OCI-LY7 (cell line): ENCODE results near the gene ITIH4. TPM values are rescaled to one million over a fixed set of nuclear protein-coding genes. Genes with fewer than 3 reads are reported as not detected.

ENCODE experiments used
- BruUV-seq: library from RNA; stranded (reverse); fragments of 400-500 nt; replicated peaks from 2 replicates; lab custom pipeline; 2021; lab: Mats Ljungman, UMichigan
- CTCF ChIA-PET: fragments of 300-600 bp; sonication (Branson Sonifier 250); formaldehyde crosslinking; loops from one replicate; lab custom pipeline; 2022; ENCODE audit warnings: antibody characterized with exemption; ENCODE audit not compliant: unreplicated experiment; lab: Charles Lee
- POLR2A ChIA-PET: fragments of 300-600 bp; sonication (Branson Sonifier 250); formaldehyde crosslinking; loops from one replicate; lab custom pipeline; 2022; ENCODE audit warnings: antibody characterized with exemption; lab: Charles Lee
- DNase-seq: peaks from one replicate; pipeline ENCODE4 v3.0.0-alpha.2; 2015; ENCODE audit warnings: low spot score
- H2AFZ ChIP-seq: fragments of 200-600 bp; sonication (generic), shearing (Covaris generic); 2 replicates; pipeline ENCODE4 v1.6.1; 2014; ENCODE audit warnings: mild to moderate bottlenecking, antibody characterized with exemption, low read length, moderate library complexity
- H3K27ac ChIP-seq: fragments of 200-600 bp; sonication (generic); 2 replicates; pipeline ENCODE4 v1.5.1; 2014; ENCODE audit warnings: mixed run types, low read depth, mild to moderate bottlenecking, moderate library complexity, low read length, inconsistent platforms; ENCODE audit not compliant: poor library complexity, severe bottlenecking
- H3K36me3 ChIP-seq: fragments of 200-600 bp; sonication (generic); 2 replicates; pipeline ENCODE4 v1.6.1; 2014; ENCODE audit warnings: mild to moderate bottlenecking, antibody characterized with exemption, low read length, moderate library complexity, mixed read lengths; ENCODE audit not compliant: insufficient read depth
- H3K4me1 ChIP-seq: fragments of 200-600 bp; sonication (generic); 2 replicates; pipeline ENCODE4 v1.5.1; 2014; ENCODE audit warnings: mild to moderate bottlenecking, low read length; ENCODE audit not compliant: insufficient read depth, poor library complexity, severe bottlenecking
- H3K4me2 ChIP-seq: fragments of 200-600 bp; sonication (generic); 2 replicates; pipeline ENCODE4 v1.6.1; 2014; ENCODE audit warnings: mild to moderate bottlenecking, low read length
- H3K4me3 ChIP-seq: fragments of 200-600 bp; sonication (generic); 2 replicates; pipeline ENCODE4 v1.5.1; 2014; ENCODE audit warnings: mild to moderate bottlenecking, low read depth, low read length; ENCODE audit not compliant: poor library complexity, severe bottlenecking
- H3K79me2 ChIP-seq: fragments of 200-600 bp; sonication (generic); 2 replicates; pipeline ENCODE4 v1.6.1; 2016; ENCODE audit warnings: low read depth, mild to moderate bottlenecking, low read length, moderate library complexity, mixed read lengths; ENCODE audit not compliant: insufficient read depth
- H3K9me2 ChIP-seq: fragments of 200-600 bp; sonication (generic); 2 replicates; pipeline ENCODE4 v1.6.1; 2016; ENCODE audit warnings: mild to moderate bottlenecking, low read length, mixed read lengths; ENCODE audit not compliant: insufficient read depth
- H3K9me3 ChIP-seq: fragments of 200-600 bp; sonication (generic); 2 replicates; pipeline ENCODE4 v1.6.1; 2014; ENCODE audit warnings: mild to moderate bottlenecking, mixed run types, low read length, mixed read lengths
- H4K20me1 ChIP-seq: fragments of 200-600 bp; sonication (generic); 2 replicates; pipeline ENCODE4 v1.6.1; 2014; ENCODE audit warnings: mild to moderate bottlenecking, antibody characterized with exemption, low read length, moderate library complexity, mixed read lengths; ENCODE audit not compliant: insufficient read depth
- CTCF ChIP-seq: fragments of 200-600 bp; sonication (generic); conservative IDR thresholded peaks from 2 replicates; pipeline ENCODE4 v1.5.1; 2014; ENCODE audit warnings: mild to moderate bottlenecking, antibody characterized with exemption, low read length, moderate library complexity, mixed read lengths
- EZH2phosphoT487 ChIP-seq: fragments of 200-600 bp; sonication (generic); IDR thresholded peaks from 2 replicates; pipeline ENCODE4 v1.6.1; 2018; ENCODE audit warnings: low read depth, borderline replicate concordance, mild to moderate bottlenecking, mixed run types, antibody characterized with exemption, low read length, moderate library complexity, mixed read lengths
- intact Hi-C: fragments of 100-400 bp; cut with micrococcal nuclease; formaldehyde crosslinking; loops from one replicate; pipeline ENCODE4 v1.10.0; 2022; ENCODE audit not compliant: unreplicated experiment
- total RNA-seq, 2 experiments: library from RNA; depleted of rRNA in 1 of 2; stranded (reverse); fragments of >200 nt in 1 of 2; shearing (Covaris generic) in 1 of 2; gene quantifications; 2 replicates each; pipeline ENCODE4 v1.2.3, GENCODE V29; 2014 to 2022

The ITIH4 gene
- total RNA-seq, 2 experiments from 2014 or later, result 2.1 to 2.2 TPM

- no peak for DNase-seq
- no peaks in the 10 kb centered on the region for H3K36me3 ChIP-seq
- H3K9me3 ChIP-seq, result no peaks in the 10 kb centered on the region
- BruUV-seq, result no TSS peak
- H2AFZ ChIP-seq, result no peak overlapping the region
- no peaks in the 10 kb centered on the region for H3K9me2 ChIP-seq
- no peaks in the 10 kb centered on the region for H3K79me2 ChIP-seq
- H3K4me3 ChIP-seq, result no peak overlapping the region
- no peaks in the 10 kb centered on the region for H3K4me1 ChIP-seq
- ChIA-PET CTCF (no interaction called here), POLR2A (no interaction called here)
- H4K20me1 ChIP-seq, result no peaks in the 10 kb centered on the region
- no peak overlapping the region for H3K4me2 ChIP-seq
- TF ChIP-seq EZH2phosphoT487, result no peak
- no peak for TF ChIP-seq CTCF
- no peak overlapping the region for H3K27ac ChIP-seq
- intact Hi-C loops, result no loop called here
These were observed 12.6 kb downstream of the ITIH4 start for GRCh38 chr3:52817860-52818259.

GRCh38 chr3:52817221-52817620, 13.3 kb downstream of the ITIH4 start:
- H3K4me3 ChIP-seq, result no peak overlapping the region
- H3K9me3 ChIP-seq, result no peaks in the 10 kb centered on the region
- H3K4me1 ChIP-seq, result no peaks in the 10 kb centered on the region
- no peaks in the 10 kb centered on the region for H3K79me2 ChIP-seq
- no peak for DNase-seq
- no peak overlapping the region for H2AFZ ChIP-seq
- TF ChIP-seq CTCF, result no peak
- TF ChIP-seq EZH2phosphoT487, result no peak
- no peaks in the 10 kb centered on the region for H4K20me1 ChIP-seq
- POLR2A ChIA-PET, result no interaction called here
- BruUV-seq, result no TSS peak
- no peaks in the 10 kb centered on the region for H3K36me3 ChIP-seq
- no peaks in the 10 kb centered on the region for H3K9me2 ChIP-seq
- CTCF ChIA-PET, result no interaction called here
- intact Hi-C loops, result no loop called here
- no peak overlapping the region for H3K4me2 ChIP-seq
- no peak overlapping the region for H3K27ac ChIP-seq

- Histone ChIP-seq H3K79me2 (no peaks in the 10 kb centered on the region), H3K9me2 (no peaks in the 10 kb centered on the region), H3K27ac (no peak overlapping the region), H3K4me3 (no peak overlapping the region), H2AFZ (no peak overlapping the region), H4K20me1 (no peaks in the 10 kb centered on the region), H3K4me2 (no peak overlapping the region), H3K9me3 (no peaks in the 10 kb centered on the region), H3K36me3 (no peaks in the 10 kb centered on the region), H3K4me1 (no peaks in the 10 kb centered on the region)
- ChIA-PET CTCF (interaction anchor here (0.6 kb wide), 1 partner anchor 191 kb away, joined by 3 read pairs; no protein-coding TSS in a partner anchor), POLR2A (no interaction called here)
- TF ChIP-seq CTCF (no peak), EZH2phosphoT487 (no peak)
- DNase-seq, result no peak
- intact Hi-C loops, result no loop called here
- BruUV-seq, result no TSS peak
These were observed 13.8 kb downstream of the ITIH4 start for GRCh38 chr3:52816654-52817053.
